SK-N-MC (cell line): Measurements from ENCODE around the gene PHACTR3.

Experiments
- EZH2 ChIP-seq: fragments of 200-600 bp; sonication (generic); IDR thresholded peaks from one replicate; pipeline ENCODE4 v1.6.1; 2017; ENCODE audit warnings: antibody characterized with exemption
- FOXP2 ChIP-seq: optimal IDR thresholded peaks from 2 replicates; pipeline ENCODE3; 2011; ENCODE audit warnings: mild to moderate bottlenecking, moderate library complexity; ENCODE audit not compliant: insufficient read depth; ENCODE audit errors: extremely low read length, control extremely low read depth
- POLR2AphosphoS5 ChIP-seq: IDR thresholded peaks from 2 replicates; pipeline ENCODE4 v1.6.1; 2012; ENCODE audit warnings: mild to moderate bottlenecking, low read depth, low read length, borderline replicate concordance

- no peak for TF ChIP-seq EZH2
- TF ChIP-seq POLR2AphosphoS5: no peak
- TF ChIP-seq FOXP2: no peak
These were observed 13.3 kb upstream of the PHACTR3 start for GRCh38 chr20:59591061-59591460.
